ENCODE measurements around the gene NELL1.

- TF ChIP-seq POLR2AphosphoS5 (IDR thresholded peaks at IDR 0.05; ENCODE audit: borderline replicate concordance, low read depth, low read length) (no peak), EZH2 (IDR thresholded peaks at IDR 0.05) (no peak), FOXP2 (optimal IDR thresholded peaks at IDR 0.05; ENCODE audit: control extremely low read depth, extremely low read length, insufficient read depth) (no peak)
Observed at GRCh38 chr11:21250196-21250595, 580.8 kb downstream of the NELL1 start.

Data from SK-N-MC (cell line).